Natural killer cell (primary cell): ENCODE data around the gene PRCC. TPM values are rescaled to one million over a fixed set of nuclear protein-coding genes. Genes with fewer than 3 reads are reported as not detected.

Experiments
- ATAC-seq, 3 donors: fragments of 150-1000 bp in 2 of 3; fragments of 200-7000 bp in 1 of 3; cut with Tn5 transposase; 1 replicate in 1 of 3; 2 replicates in 2 of 3; pipeline ENCODE4 v1.10.0; 2021; ENCODE audit warnings: mild to moderate bottlenecking in 2 of 3, moderate library complexity in 2 of 3
- DNase-seq, 2 donors: peaks; one replicate each; pipeline versions ENCODE4 v3.0.0 to v3.0.0-alpha.2; 2013 to 2021; ENCODE audit warnings: mixed read lengths in 1 of 2
- H3K27ac ChIP-seq: one replicate; pipeline ENCODE4 v1.5.1; 2013; ENCODE audit warnings: mild to moderate bottlenecking, low read length
- H3K27me3 ChIP-seq: one replicate; pipeline ENCODE4 v1.6.1; 2013; ENCODE audit warnings: low read length; ENCODE audit not compliant: control insufficient read depth, insufficient read depth
- H3K36me3 ChIP-seq: one replicate; pipeline ENCODE4 v1.6.1; 2013; ENCODE audit warnings: low read length; ENCODE audit not compliant: control insufficient read depth, insufficient read depth
- H3K4me1 ChIP-seq: one replicate; pipeline ENCODE4 v1.6.1; 2013; ENCODE audit warnings: low read length; ENCODE audit not compliant: control insufficient read depth, insufficient read depth
- H3K4me3 ChIP-seq: one replicate; pipeline ENCODE4 v1.5.1; 2013; ENCODE audit warnings: low read length
- H3K9me3 ChIP-seq: one replicate; pipeline ENCODE4 v1.6.1; 2013; ENCODE audit warnings: low read length; ENCODE audit not compliant: control insufficient read depth, insufficient read depth
- H3K27ac Mint-ChIP-seq, 2 donors: one replicate each; pipeline ENCODE4 v1.8.0; 2022; ENCODE audit warnings: mild to moderate bottlenecking in 2 of 2, mixed read lengths in 2 of 2, moderate library complexity in 1 of 2
- H3K27me3 Mint-ChIP-seq, 2 donors: one replicate each; pipeline ENCODE4 v1.8.0; 2022; ENCODE audit warnings: low read depth in 2 of 2, mixed read lengths in 2 of 2
- H3K36me3 Mint-ChIP-seq: one replicate; pipeline ENCODE4 v1.8.0; 2022; ENCODE audit warnings: mixed read lengths
- H3K4me1 Mint-ChIP-seq, 2 donors: one replicate each; pipeline ENCODE4 v1.8.0; 2022; ENCODE audit warnings: mixed read lengths in 2 of 2
- H3K4me3 Mint-ChIP-seq: one replicate; pipeline ENCODE4 v1.8.0; 2022; ENCODE audit warnings: mild to moderate bottlenecking, moderate library complexity, mixed read lengths
- H3K9me3 Mint-ChIP-seq, 2 donors: one replicate each; pipeline ENCODE4 v1.8.0; 2022; ENCODE audit warnings: mixed read lengths in 2 of 2
- CTCF ChIP-seq: fragments of 200-600 bp; IDR thresholded peaks from one replicate; pipeline ENCODE4 v1.8.0; 2022; ENCODE audit warnings: antibody characterized with exemption
- WGBS: methylation state at CpG from one replicate; pipeline ENCODE4 v1.1.7; 2013; ENCODE audit warnings: missing lambda C conversion rate; ENCODE audit not compliant: insufficient coverage; 5-methylcytosine and 5-hydroxymethylcytosine counted together
- intact Hi-C: fragments of 100-400 bp; cut with micrococcal nuclease; formaldehyde crosslinking; loops from one replicate; pipeline ENCODE4 v1.14.2; 2022
- total RNA-seq, 4 donors: library from RNA; stranded (reverse); fragments of 120-200 nt in 1 of 4; gene quantifications; one replicate each; pipeline versions ENCODE4 v1.2.3 to v1.2.4, GENCODE V29; 2013 to 2022

The PRCC gene
- total RNA-seq, 3 donors from 2014 or later (not counting 1 experiment from before 2014, with no cell fraction given) = 66.5 to 92.4 (median 69.1) TPM

- under 1% methylated on average over 46 of the region's 46 CpGs for WGBS
- Histone ChIP-seq H3K9me3 (no peaks in the 10 kb centered on the region), H3K36me3 (peaks cover 22% of the 10 kb centered on the region), H3K27me3 (no peaks in the 10 kb centered on the region), H3K27ac (peak within 1 kb of the TSS; percentile 99), H3K4me3 (peak within 1 kb of the TSS; percentile 98), H3K4me1 (peaks cover 45% of the 10 kb centered on the region)
- Mint-ChIP-seq H3K27ac (no peak within 1 kb of the TSS), H3K36me3 (peaks cover 8% of the 10 kb centered on the region), H3K9me3 (no peaks in the 10 kb centered on the region), H3K4me3 (peak within 1 kb of the TSS; percentile 98), H3K4me1 (peaks cover 22 to 31% of the 10 kb centered on the region in 2 donors), H3K27me3 (no peaks in the 10 kb centered on the region)
- peak in 1 of 2 donors; percentile 84 for DNase-seq
- TF ChIP-seq CTCF = no peak
- intact Hi-C loops = loop anchor here (1.0 to 5.0 kb wide), 4 partner anchors 13 to 446 kb away; partner anchors contain the start of genes MRPL24, NTRK1, PRCC and SMG5
- peak; percentile 54 to 72 (median 62) for ATAC-seq
Observed at GRCh38 chr1:156727926-156728598, 39.3 kb upstream of the PRCC start, which contains the start of gene METTL25B. Gene METTL25B (plus strand): TSS chr1:156728469. CDS start chr1:156729105, 636 bp downstream.

- ATAC-seq = peak; percentile 92 to 98 (median 92)
- Histone ChIP-seq H3K27ac (peak within 1 kb of the TSS; percentile 99), H3K9me3 (no peaks in the 10 kb centered on the region), H3K27me3 (no peaks in the 10 kb centered on the region), H3K4me1 (peaks cover 45% of the 10 kb centered on the region), H3K36me3 (peaks cover 20% of the 10 kb centered on the region), H3K4me3 (peak within 1 kb of the TSS; percentile 98)
- Mint-ChIP-seq H3K36me3 (peaks cover 2% of the 10 kb centered on the region), H3K4me1 (peaks cover 15 to 24% of the 10 kb centered on the region in 2 donors), H3K27me3 (no peaks in the 10 kb centered on the region), H3K27ac (no peak within 1 kb of the TSS), H3K9me3 (no peaks in the 10 kb centered on the region), H3K4me3 (peak within 1 kb of the TSS; percentile 98)
- peak; percentile 95 to 99 for DNase-seq
- no peak for TF ChIP-seq CTCF
- intact Hi-C loops = loop anchor here (1.0 to 5.0 kb wide), 4 partner anchors 12 to 447 kb away; partner anchors contain the start of genes MRPL24, NTRK1, PRCC and SMG5
- WGBS = 3% methylated on average over 56 of the region's 57 CpGs
Observed at GRCh38 chr1:156728599-156729462, 38.5 kb upstream of the PRCC start, which contains the start of gene ISG20L2. Gene ISG20L2 (minus strand): TSS chr1:156728766. CDS start chr1:156727652, 1,114 bp downstream.

GRCh38 chr1:156733989-156734584 is 33.2 kb upstream of the PRCC start:
- Histone ChIP-seq H3K27me3 (no peaks in the 10 kb centered on the region), H3K27ac (no peak overlapping the region), H3K4me3 (no peak overlapping the region), H3K4me1 (peaks cover 5% of the 10 kb centered on the region), H3K9me3 (no peaks in the 10 kb centered on the region), H3K36me3 (peaks cover 22% of the 10 kb centered on the region)
- intact Hi-C loops = no loop called here
- Mint-ChIP-seq H3K9me3 (no peaks in the 10 kb centered on the region), H3K36me3 (no peaks in the 10 kb centered on the region), H3K4me1 (peaks cover 1 to 16% of the 10 kb centered on the region in 2 donors), H3K27me3 (no peaks in the 10 kb centered on the region), H3K4me3 (no peak overlapping the region), H3K27ac (no peak overlapping the region)
- no peak for DNase-seq
- ATAC-seq = no peak
- WGBS = 96% methylated on average over 20 of the region's 20 CpGs
- no peak for TF ChIP-seq CTCF
